T-helper 1 cell treated with Interleukin-12 subunit alpha and Interleukin-12 subunit beta and Interleukin-4 antibody, amounts not matched to agents 30 μg/mL and 1 μg/mL, for 36 hours (primary cell): ENCODE results near the gene ADAMTS18.

Source experiments
- H3K27ac Mint-ChIP-seq: one replicate; pipeline ENCODE4 v1.8.0; 2021; ENCODE audit warnings: mild to moderate bottlenecking, mixed read lengths
- H3K27me3 Mint-ChIP-seq: one replicate; pipeline ENCODE4 v1.8.0; 2021; ENCODE audit warnings: low read depth, mixed read lengths
- H3K36me3 Mint-ChIP-seq: one replicate; pipeline ENCODE4 v1.8.0; 2021; ENCODE audit warnings: low read depth, mixed read lengths
- H3K4me1 Mint-ChIP-seq: one replicate; pipeline ENCODE4 v1.8.0; 2021; ENCODE audit warnings: low read depth, mixed read lengths
- H3K4me3 Mint-ChIP-seq: one replicate; pipeline ENCODE4 v1.8.0; 2021; ENCODE audit warnings: mild to moderate bottlenecking, moderate library complexity, mixed read lengths
- H3K9me3 Mint-ChIP-seq: one replicate; pipeline ENCODE4 v1.8.0; 2021; ENCODE audit warnings: mixed read lengths

ADAMTS18 gene

DNA sequence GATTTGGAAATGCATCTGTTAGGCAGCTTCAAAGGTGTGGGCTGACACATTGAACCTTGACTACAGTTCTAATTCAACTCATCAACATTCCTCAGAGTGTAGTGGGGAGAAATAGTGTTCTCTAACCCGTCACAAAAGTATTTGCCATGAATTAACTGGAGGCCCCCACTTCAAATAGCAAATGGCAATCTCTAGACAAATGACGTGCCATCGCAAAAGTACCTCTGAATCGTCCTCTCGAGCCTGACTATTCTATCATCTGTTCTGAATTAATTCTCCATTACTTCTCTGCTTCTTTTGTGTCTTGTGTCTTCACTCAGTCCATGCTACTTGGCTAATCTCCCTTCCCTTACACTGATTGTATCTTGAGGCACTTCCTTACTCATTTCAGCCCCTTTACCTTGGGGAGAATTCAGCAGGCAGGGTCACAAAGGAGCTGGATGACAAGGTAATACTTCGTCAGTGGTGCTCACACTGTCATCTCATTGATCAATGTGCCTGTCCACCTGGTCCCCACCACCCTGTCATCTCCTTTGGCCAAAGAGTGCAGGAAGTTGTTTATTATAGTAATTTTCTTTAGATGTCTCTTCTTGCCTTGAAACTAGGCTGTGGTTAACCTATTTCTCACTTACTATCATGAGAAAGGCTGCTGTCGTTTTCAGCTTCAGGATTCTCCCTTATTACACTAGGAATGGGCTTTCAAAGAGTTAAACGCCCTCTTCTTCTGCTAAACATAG, 127.2 kb downstream of the ADAMTS18 start:
- peaks cover 2% of the 10 kb centered on the region for H3K4me1 Mint-ChIP-seq
- H3K27ac Mint-ChIP-seq, result no peak overlapping the region
- H3K27me3 Mint-ChIP-seq, result no peaks in the 10 kb centered on the region
- H3K36me3 Mint-ChIP-seq, result no peaks in the 10 kb centered on the region
- H3K9me3 Mint-ChIP-seq, result no peaks in the 10 kb centered on the region
- H3K4me3 Mint-ChIP-seq, result no peak overlapping the region

GRCh38 chr16:77306075-77306474, 128.8 kb downstream of the ADAMTS18 start:
- no peaks in the 10 kb centered on the region for H3K9me3 Mint-ChIP-seq
- no peaks in the 10 kb centered on the region for H3K27me3 Mint-ChIP-seq
- peaks cover 2% of the 10 kb centered on the region for H3K4me1 Mint-ChIP-seq

DNA sequence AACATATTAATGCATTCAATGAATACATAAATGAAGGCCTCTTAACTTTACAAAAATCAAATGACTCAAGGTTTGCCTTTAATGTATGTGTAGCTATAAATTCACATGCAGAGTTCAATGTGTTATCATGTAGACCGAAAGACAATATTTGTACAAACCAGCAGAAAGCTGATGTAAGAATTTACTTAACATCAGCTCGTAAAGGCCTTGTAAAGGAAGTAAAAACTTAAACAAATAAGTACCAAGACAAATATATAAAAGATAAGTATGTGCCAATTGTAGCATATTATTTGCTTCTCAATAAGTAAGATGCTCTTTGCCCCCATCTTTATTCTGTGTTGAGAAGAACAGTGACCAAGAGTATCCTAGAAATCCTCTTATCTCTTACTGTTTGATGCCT, 130.0 kb downstream of the ADAMTS18 start:
- H3K27me3 Mint-ChIP-seq, result no peaks in the 10 kb centered on the region
- H3K4me3 Mint-ChIP-seq, result no peak overlapping the region
- no peaks in the 10 kb centered on the region for H3K36me3 Mint-ChIP-seq
- H3K27ac Mint-ChIP-seq, result no peak overlapping the region
- H3K9me3 Mint-ChIP-seq, result no peaks in the 10 kb centered on the region
- H3K4me1 Mint-ChIP-seq, result peaks cover 2% of the 10 kb centered on the region

More at GRCh38 chr16:77306075-77306474, 128.8 kb downstream of the ADAMTS18 start:
- no peaks in the 10 kb centered on the region for H3K36me3 Mint-ChIP-seq
- no peak overlapping the region for H3K4me3 Mint-ChIP-seq
- no peak overlapping the region for H3K27ac Mint-ChIP-seq

- H3K27ac Mint-ChIP-seq, result no peak overlapping the region
- no peaks in the 10 kb centered on the region for H3K9me3 Mint-ChIP-seq
- H3K4me1 Mint-ChIP-seq, result peaks cover 2% of the 10 kb centered on the region
- H3K27me3 Mint-ChIP-seq, result no peaks in the 10 kb centered on the region
- no peak overlapping the region for H3K4me3 Mint-ChIP-seq
- no peaks in the 10 kb centered on the region for H3K36me3 Mint-ChIP-seq
Observed at GRCh38 chr16:77304134-77304533, 130.7 kb downstream of the ADAMTS18 start.

DNA sequence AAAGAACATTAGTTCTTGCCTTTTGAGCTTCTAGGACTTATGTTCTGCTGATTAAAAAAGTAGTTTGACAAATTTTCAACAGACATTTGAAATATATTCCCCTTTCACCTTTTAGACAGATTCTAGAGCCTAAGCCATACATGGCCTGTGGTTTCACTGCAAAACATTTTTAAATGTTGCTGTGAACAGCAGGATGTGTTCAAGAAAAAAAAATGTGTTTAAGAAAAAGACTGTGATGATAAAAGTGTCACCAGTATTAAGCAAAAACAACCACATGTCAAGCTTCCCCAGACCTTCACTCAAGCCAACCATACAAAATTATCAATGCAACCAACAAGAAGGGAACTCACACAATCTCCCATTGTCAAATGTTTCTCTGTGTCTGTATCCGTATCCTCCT, 132.2 kb downstream of the ADAMTS18 start:
- H3K4me3 Mint-ChIP-seq, result no peak overlapping the region
- no peaks in the 10 kb centered on the region for H3K36me3 Mint-ChIP-seq
- H3K9me3 Mint-ChIP-seq, result no peaks in the 10 kb centered on the region
- H3K27ac Mint-ChIP-seq, result no peak overlapping the region
- no peaks in the 10 kb centered on the region for H3K4me1 Mint-ChIP-seq
- no peaks in the 10 kb centered on the region for H3K27me3 Mint-ChIP-seq

DNA sequence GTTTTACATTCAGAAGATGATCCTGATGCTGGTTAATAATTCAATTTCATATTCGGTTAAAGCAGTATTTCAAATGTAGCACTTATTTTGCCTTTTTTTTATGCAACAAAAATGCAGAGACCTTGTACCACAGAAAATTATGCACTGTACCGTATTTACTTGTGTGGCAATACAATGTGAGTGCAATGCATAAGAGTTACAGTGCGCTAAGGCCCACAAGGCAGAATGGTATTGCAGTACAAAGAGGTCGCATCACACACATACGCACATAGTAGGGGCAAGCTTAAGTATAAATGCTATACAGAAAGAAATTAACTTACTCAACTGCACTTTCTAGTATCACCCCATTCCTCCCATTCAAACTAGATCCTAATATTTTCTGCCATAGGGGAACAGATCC, 132.6 kb downstream of the ADAMTS18 start:
- no peaks in the 10 kb centered on the region for H3K27me3 Mint-ChIP-seq
- H3K9me3 Mint-ChIP-seq, result no peaks in the 10 kb centered on the region
- no peak overlapping the region for H3K27ac Mint-ChIP-seq
- no peaks in the 10 kb centered on the region for H3K36me3 Mint-ChIP-seq
- no peaks in the 10 kb centered on the region for H3K4me1 Mint-ChIP-seq
- H3K4me3 Mint-ChIP-seq, result no peak overlapping the region

DNA sequence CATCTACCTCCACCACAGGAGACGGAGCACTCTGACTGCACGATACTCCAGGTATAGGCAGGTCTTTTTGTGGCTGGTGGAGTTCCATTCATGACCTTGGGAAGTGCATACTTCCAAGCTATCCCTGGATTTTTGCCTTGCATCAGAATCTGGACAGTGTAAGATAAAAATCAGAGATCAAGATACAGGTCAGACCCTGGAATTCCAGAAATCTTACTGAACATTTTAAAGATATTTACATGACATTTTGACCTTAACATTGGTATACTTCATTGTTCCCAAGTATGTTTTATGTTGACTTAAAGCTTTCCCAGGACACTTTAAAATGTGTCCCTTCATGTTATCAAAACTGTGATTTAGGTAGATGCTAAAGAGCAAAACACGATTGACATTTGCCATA, 134.6 kb downstream of the ADAMTS18 start:
- H3K27ac Mint-ChIP-seq, result no peak overlapping the region
- no peaks in the 10 kb centered on the region for H3K9me3 Mint-ChIP-seq
- H3K4me3 Mint-ChIP-seq, result no peak overlapping the region
- no peaks in the 10 kb centered on the region for H3K36me3 Mint-ChIP-seq
- H3K4me1 Mint-ChIP-seq, result no peaks in the 10 kb centered on the region
- H3K27me3 Mint-ChIP-seq, result no peaks in the 10 kb centered on the region

DNA sequence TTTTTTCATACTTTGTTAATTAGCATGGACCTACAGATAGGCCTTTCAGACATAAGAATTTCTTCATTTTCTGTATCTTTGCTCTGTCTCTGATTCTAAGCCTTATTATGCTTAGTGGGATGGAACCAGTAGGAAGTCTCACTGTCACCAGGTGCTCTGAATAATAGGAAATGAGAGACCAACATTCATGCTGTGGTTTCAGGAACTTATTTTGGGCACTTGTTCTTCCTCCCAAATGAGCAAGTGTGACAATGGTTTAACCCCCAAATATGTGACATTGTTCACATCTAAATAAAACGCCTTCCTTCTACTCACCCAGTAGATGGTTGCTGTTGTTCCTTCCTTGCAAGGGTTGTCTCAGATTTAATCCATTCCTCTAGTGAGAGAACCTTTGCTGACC, 135.4 kb downstream of the ADAMTS18 start:
- Mint-ChIP-seq H3K27me3 (no peaks in the 10 kb centered on the region), H3K4me3 (no peak overlapping the region), H3K4me1 (no peaks in the 10 kb centered on the region), H3K27ac (no peak overlapping the region), H3K36me3 (no peaks in the 10 kb centered on the region), H3K9me3 (no peaks in the 10 kb centered on the region)

DNA sequence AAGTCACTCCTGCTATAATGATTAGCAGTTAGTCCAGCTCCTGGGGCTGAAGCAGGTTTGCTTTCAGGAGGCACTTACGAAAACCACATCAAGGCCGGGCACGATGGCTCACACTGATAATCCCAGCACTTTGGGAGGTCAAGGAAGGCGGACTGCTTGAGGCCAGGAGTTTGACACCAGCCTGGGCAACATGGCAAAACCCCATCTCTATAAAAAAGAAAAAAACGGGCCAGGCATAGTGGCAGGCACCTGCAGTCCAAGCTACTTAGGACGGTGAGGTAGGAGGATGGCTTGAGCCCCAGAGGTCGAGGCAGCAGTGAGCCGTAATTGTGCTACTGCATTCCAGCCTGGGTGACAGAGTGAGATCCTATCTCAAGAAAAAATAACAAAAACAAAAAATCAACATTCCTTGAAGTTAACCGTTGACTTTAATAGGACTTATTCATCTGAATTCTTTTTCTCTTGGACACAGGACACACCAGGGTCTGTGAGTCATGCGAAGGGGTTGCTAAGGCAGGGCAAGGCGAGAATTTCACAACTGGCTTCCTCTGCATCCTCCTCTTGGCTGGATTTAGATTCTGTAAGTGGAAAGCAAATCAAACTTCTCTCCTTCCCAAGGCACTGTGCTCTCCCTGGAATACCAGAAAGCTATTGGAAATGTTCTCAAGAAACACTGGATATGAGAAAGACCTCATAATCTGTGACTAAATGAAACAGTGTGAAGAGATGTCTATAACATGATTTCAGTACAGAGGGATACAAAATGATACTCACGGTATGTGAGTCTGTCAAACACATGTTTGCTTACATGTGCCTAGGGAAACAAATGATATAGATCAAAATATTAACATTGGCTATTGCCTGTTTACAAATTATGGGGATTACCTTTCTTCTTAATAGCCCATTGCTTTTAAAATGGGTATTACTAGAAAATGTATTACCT, 136.1 kb downstream of the ADAMTS18 start:
- Mint-ChIP-seq H3K4me3 (no peak overlapping the region), H3K27ac (no peak overlapping the region), H3K27me3 (no peaks in the 10 kb centered on the region), H3K9me3 (no peaks in the 10 kb centered on the region), H3K36me3 (no peaks in the 10 kb centered on the region), H3K4me1 (no peaks in the 10 kb centered on the region)

- Mint-ChIP-seq H3K4me1 (no peaks in the 10 kb centered on the region), H3K4me3 (no peak overlapping the region), H3K36me3 (no peaks in the 10 kb centered on the region), H3K9me3 (no peaks in the 10 kb centered on the region), H3K27me3 (no peaks in the 10 kb centered on the region), H3K27ac (no peak overlapping the region)
Observed at GRCh38 chr16:77297996-77298395, 136.8 kb downstream of the ADAMTS18 start.

GRCh38 chr16:77295896-77296295, 138.9 kb downstream of the ADAMTS18 start:
- H3K27ac Mint-ChIP-seq, result no peak overlapping the region
- no peak overlapping the region for H3K4me3 Mint-ChIP-seq
- H3K36me3 Mint-ChIP-seq, result no peaks in the 10 kb centered on the region
- H3K4me1 Mint-ChIP-seq, result no peaks in the 10 kb centered on the region
- H3K27me3 Mint-ChIP-seq, result no peaks in the 10 kb centered on the region
- H3K9me3 Mint-ChIP-seq, result no peaks in the 10 kb centered on the region

DNA sequence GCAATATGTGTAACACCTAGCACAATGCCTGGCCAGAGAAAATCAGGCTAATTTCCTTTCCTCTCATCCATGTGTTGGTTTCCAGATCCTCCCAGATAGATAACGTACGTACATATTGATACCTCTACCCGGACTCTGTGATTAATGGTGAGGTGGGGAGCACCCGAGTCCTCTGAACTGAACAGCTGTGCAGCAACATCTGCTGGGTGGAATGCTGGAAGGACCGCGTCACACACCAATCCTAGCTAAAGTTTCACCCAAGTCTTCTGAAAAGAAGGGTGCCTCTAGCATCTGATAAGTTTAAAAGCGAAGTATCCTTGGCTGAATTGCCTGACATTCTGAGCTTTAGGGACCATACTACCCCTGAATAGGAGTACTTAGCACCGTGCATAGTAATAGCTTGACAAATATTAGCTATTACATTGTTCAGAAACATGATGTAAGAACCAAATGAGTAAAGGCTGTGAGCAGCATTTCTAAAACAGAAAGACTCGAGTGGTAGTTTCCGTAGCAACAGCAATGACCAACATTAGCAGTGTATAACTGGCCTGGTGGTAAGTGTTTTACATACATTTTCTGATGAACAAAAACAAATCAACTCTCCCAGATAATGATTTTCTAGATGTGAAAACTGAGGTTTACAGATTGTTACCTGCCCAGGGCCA, 144.3 kb downstream of the ADAMTS18 start:
- no peaks in the 10 kb centered on the region for H3K9me3 Mint-ChIP-seq
- no peak overlapping the region for H3K27ac Mint-ChIP-seq
- no peak overlapping the region for H3K4me3 Mint-ChIP-seq
- no peaks in the 10 kb centered on the region for H3K4me1 Mint-ChIP-seq
- no peaks in the 10 kb centered on the region for H3K36me3 Mint-ChIP-seq
- H3K27me3 Mint-ChIP-seq, result no peaks in the 10 kb centered on the region

- Mint-ChIP-seq H3K4me1 (no peaks in the 10 kb centered on the region), H3K36me3 (no peaks in the 10 kb centered on the region), H3K27me3 (no peaks in the 10 kb centered on the region), H3K4me3 (no peak overlapping the region), H3K9me3 (no peaks in the 10 kb centered on the region), H3K27ac (no peak overlapping the region)
Observed at GRCh38 chr16:77289331-77289809, 145.5 kb downstream of the ADAMTS18 start.

- H3K36me3 Mint-ChIP-seq, result no peaks in the 10 kb centered on the region
- H3K9me3 Mint-ChIP-seq, result no peaks in the 10 kb centered on the region
- H3K4me1 Mint-ChIP-seq, result no peaks in the 10 kb centered on the region
- H3K27ac Mint-ChIP-seq, result no peak overlapping the region
- no peaks in the 10 kb centered on the region for H3K27me3 Mint-ChIP-seq
- no peak overlapping the region for H3K4me3 Mint-ChIP-seq
Observed at GRCh38 chr16:77288222-77288621, 146.6 kb downstream of the ADAMTS18 start.
